CD4-positive, alpha-beta T cell treated with Interleukin-21 for 1 hour (primary cell): Measurements from ENCODE around the gene DDX23.
"Not testable (repeated sequence)": the region's sequence is repeated elsewhere in the genome, so short reads cannot be mapped to it uniquely, and the experiment has no call there.

Experiments
- DNase-seq: peaks from one replicate; pipeline ENCODE4 v3.0.0-alpha.2; 2020

The DDX23 gene

DNA sequence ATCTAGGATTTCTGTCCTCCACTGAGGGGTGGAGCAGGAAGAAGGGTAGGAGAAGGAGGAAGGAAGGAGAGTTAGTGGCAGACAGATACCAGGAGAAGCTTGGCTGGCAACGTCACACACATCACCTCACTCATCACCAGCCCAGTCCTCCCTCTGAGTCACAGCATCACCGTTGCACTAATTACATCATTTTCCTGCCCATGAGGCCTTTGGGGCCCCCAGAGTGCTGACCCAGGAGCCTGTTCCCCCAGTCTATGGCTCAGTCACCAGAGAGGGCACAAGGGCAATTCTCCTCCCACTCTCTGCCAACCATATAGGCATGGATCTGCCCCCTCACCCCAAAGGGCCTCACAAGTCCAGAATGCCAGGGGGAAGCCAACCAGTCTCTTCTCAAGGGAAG is 9.1 kb upstream of the DDX23 start:
- DNase-seq, result no peak

DNA sequence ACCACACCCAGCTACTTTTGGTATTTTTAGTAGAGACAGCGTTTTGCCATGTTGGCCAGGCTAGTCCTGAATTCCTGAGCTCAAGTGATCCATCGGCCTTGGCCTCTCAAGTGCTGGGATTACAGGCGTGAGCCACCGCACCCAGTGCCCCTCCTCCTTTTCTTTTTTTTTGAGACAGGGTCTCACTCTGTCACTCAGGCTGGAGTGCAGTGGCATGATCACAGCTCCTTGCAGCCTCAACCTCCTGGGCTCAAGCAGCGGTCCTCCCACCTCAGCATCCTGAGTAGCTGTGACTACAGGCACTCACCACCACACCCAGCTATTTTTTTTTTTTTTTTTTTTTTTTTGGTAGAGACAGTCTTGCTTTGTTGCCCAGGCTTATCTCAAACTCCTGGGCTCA is 8.3 kb upstream of the DDX23 start:
- DNase-seq, result not testable (repeated sequence)

DNA sequence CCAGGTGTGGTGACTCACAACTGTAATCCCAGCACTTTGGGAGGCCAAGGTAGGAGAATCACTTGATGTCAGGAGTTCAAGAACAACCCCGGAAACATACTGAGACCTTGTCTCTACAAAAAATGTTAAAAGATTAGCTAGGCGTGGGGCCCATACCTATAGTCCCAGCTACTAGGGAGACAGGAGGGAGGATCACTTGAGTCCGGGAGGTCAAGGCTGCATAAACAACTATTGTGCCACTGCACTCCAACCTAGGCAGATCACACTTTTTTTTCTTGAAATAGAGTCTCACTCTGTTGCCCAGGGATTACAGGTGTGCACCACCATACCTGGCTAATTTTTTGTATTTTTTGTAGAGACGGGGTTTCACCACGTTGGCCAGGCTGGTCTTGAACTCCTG is 7.6 kb upstream of the DDX23 start:
- DNase-seq, result no peak

DNA sequence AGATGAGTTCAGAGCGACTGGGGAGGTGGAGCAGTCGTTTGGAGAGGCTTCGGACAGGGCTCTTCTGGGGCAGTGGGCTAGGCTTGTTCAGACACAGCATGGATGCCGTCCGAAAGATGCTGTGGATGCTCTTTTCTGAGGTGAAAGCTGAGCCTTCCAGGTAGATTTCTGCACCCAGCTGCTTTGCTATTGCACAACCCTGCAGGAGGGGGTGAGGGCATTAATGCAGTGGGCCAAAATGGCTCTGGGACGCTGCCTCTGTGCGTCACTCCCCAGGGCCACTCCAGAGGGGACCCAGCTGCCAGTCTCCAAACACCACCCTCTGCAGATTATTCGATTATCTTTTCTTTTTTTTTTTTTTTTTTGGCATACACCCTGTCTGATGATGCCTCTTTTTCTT is 6.1 kb upstream of the DDX23 start:
- DNase-seq, result no peak

DNA sequence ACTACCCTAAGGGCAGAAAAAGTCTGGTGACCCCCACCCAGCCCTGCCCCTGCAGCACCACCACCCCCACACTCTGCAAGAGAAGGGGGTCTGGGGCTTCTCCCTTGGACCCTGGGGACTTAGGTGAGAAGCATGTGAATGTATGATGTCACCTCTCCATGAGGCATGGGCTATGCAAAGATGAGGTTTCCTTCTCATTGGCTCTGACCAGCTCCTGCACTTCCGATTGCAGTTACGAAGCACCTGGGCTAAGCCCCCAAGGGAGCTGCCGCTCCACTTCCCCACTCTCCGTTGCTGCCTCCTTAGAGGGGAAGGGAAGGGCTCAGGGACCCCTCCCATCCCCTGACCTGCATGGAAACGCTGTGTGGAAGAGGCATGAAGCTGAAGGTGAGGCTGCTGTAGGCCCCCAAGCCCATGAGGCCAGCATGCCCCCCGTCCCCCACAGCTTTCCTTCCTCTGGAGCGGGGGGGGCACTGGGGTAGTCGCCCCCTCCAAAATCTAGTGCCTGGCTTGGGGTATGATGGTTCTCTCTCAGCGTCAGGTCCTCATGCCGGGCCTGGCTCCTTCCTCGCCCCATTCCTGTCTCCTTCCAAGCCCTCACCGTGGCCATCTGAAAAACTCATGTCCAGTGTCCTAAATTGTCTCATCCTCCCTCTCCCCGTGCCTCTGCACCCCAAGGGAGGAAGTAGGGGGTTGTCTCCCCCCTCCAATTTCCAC is 5.5 kb upstream of the DDX23 start:
- no peak for DNase-seq

DNA sequence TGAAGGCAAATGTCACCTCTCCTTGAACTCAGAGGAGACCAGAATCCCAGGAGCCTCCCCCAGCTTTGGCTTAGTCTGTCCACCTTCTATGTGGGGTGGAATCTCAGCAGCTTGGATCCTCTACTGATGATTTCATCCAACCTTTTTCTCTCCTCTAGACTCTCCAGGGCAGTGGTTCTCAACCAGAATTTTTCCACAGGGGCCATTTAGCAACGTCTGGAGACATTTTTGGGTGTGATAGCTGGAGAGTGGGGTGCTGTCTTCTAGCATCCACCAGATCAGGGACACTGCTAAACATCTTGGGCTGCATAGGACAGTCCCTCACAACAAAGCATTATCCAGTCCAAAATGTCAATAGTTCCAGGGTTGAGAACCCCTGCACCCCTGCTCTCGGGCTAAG is 4.4 kb upstream of the DDX23 start:
- no peak for DNase-seq

DNA sequence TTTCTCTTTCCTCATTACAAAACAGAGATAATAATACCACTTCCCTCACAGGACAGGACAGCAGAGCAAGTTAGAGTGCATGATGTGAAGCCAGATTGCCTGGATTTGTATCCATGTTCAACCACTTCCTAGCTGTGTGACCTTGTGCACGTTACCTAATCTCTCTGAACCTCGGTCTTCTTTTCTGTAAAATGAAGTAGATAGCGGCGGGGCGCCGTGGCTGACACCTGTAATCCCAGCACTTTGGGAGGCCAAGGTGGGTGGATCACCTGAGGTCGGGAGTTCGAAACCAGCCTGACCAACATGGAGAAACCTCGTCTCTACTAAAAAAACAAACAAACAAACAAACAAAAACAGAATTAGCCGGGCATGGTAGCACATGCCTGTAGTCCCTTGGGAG is 3.0 kb upstream of the DDX23 start:
- DNase-seq, result not testable (repeated sequence)

DNA sequence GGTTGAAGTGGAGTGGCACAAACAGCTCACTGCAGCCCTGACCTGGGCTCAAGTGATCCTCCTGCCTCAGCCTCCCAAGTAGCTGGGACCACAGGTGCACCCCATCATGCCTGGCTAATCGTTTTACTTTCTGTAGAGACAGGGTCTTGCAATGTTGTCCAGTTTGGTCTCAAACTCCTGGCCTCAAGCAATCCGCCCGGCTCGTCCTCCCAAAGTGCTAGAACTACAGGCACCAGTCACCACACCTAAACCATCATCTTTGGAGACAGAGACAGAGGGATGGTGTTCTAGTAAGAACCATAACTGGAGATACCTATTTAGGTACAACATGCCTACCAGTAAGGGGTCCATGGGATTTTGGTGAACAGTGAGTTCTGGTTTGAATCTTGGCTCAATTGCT is 2.5 kb upstream of the DDX23 start:
- no peak for DNase-seq

DNA sequence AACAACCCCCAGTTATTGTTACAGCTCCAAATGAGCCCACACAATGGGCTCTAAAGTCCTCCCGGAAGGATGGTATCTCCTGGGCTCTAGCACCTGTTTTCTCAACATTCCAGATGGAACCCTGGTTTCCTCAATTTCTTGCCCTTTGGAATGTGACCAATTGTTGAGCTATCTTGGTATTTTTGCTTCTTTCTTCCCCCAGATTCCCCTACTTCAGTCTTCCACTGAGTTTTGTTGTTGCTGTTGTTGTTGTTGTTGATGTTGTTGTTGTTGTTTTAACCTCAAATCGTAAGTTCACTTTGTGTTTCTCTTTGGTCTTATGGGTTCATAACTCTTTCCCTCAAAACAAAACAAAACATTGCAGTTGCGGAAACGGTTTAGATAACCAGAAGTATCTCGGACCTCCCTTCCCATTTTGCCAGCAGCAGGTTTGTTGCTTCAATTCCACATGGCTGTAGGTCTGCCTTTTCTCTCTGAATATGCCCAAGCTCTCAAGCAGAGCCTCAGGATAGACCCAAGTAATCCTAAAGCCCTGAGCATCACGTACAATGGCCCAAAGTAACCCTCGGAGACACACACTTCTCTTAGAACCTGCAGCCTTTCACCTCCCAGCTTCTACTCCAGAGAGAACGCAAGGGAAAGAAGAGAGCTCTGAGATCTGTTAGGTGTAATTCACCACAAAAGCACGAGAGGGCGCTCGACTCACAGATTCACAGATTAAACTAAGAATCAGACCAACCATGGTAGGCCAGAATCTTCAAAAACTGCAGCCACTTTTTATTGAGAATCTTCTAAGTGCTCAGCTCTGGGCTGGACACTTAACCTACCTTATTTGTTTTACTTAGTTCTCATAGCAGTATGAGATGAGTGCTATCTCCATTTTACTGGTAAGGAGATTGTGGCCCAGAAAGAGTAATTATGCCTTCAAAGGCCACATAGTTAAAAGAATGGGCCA is 1.0 kb upstream of the DDX23 start:
- peak; percentile 92 for DNase-seq

DNA sequence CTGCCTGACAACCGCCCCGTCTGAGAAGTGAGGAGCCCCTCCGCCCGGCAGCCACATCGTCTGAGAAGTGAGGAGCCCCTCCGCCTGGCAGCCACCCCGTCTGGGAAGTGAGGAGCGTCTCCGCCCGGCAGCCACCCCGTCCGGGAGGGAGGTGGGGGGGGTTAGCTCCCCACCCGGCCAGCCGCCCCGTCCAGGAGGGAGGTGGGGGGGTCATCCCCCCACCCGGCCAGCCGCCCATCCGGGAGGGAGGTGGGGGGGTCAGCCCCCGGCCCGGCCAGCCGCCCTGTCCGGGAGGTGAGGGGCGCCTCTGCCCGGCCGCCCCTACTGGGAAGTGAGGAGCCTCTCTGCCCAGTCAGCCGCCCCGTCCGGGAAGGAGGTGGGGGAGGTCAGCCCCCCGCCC is 9.9 kb downstream of the DDX23 start:
- not testable (repeated sequence) for DNase-seq

DNA sequence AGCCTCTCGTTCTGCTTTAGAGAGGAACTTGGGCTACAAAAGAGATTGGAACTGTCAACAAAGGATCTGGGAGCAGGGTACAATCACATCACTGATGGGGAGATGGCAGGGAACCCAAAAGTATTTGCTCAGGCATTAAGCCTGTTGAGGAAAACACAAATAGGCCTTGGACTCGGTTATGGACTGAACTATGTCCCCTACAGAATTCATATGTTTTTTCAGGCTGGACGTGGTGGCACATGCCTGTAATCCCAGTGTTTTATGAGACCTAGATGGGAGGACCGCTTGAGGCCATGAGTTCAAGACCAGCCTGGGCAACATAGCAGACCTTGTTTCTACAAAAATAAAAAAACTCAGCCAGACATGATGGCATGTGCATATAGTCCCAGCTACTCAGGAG is 13.9 kb downstream of the DDX23 start:
- no peak for DNase-seq

DNA sequence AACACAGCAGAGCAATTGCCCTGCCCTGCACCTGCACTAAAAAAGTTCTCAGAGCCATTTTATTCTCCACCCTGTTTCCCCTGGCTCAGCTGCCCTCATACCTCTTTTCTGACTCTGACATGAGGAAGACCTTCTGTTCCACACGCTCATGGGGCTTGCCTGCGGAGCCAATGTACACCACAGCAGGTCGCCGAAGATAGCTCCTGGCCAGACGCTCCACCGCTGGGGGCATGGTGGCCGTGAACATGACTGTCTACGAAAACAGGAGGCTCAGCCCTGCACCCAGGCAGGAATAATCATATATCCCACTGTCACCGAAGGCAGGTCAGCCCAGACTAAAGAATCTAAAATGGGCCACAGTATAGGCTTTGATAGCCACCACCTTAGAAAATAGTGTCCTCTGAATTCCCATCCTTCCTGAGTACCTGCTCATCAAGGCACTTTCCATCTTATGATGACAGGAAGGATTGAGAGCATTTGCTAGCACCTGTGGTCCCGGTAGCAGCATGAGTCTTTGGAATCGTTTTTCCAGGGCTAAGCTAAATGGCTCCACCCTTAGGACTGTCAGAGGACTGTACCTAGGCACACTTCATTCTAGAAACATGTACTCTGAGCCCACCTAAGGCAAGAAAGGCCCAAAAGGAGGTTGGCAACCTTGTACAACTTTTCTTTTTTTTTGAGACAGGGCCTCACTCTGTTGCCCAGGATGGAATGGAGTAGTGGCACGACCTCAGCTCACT is 19.5 kb downstream of the DDX23 start:
- DNase-seq, result no peak

DNA sequence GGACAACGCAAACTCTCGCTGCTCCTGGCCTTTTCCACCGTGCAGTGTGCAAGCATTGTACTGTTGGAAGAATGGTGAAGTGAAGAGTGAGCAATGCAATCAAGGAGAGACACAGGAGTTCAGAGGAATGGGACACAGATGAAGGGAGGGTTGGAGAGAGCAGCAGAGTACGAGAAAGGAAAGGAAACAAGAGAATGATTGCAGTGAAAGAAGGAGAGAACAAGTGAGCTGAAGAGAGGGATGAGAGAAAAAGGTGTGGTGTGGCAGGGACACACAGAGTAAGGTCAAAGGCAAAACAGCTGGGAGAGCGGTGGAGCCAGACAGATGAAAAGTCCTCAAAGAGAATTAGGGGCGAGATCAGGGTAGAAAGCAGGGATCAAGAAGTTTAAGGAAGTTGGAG is 20.7 kb downstream of the DDX23 start:
- no peak for DNase-seq

DNA sequence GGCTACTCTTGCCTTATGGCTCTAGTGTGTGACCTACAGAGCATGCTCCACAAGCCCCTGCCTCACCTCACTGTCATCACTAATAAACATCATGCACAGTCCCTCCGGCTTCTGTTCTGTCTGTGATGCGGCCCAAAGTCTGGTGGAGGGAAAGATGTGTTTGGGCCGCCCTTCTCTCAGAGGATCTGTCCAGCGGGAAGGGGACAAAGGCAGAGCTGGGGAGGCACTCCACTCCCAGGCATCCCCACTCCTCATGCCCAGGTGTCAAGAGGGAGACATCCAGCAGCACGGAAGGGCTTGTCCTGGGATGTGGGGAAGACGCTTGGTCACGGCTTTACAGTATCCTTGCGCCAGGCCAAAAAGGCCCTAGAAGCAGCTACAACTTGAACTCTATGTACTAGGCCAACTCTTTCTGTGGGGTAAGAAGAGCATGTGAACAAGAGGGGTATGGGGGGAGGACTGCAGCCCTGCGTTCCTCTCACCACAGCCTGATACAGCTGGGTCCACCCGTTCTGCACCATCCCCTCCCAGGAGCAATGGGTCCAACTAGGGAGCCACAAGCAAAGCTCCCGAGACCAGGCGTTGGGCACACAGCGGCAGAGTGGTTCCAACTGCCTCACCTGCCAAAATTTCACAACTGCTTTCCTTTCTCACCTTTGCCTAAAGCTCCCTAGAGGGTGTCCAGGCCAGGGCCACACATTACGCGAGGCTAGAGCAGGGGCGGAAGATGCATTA is 23.0 kb downstream of the DDX23 start:
- no peak for DNase-seq

DNA sequence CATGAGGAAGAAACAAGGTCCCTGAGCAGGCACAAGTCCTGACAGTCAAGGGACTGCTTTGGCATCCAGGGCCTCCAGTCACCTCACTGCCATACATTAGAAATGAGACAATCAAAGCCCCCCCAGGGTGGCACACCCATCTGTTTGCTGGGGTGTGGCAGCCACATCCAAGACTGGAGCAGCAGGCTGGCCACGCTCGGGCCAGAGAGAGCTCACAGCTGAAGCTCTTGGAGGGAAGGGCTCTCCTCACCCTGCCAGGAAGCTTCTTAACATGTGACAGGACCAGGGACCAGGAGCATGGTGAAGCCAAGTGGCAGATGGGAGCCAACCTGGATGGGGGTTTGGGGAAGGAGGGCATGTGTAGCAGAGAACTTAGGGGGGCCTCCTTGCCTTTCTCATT is 23.7 kb downstream of the DDX23 start:
- no peak for DNase-seq

DNA sequence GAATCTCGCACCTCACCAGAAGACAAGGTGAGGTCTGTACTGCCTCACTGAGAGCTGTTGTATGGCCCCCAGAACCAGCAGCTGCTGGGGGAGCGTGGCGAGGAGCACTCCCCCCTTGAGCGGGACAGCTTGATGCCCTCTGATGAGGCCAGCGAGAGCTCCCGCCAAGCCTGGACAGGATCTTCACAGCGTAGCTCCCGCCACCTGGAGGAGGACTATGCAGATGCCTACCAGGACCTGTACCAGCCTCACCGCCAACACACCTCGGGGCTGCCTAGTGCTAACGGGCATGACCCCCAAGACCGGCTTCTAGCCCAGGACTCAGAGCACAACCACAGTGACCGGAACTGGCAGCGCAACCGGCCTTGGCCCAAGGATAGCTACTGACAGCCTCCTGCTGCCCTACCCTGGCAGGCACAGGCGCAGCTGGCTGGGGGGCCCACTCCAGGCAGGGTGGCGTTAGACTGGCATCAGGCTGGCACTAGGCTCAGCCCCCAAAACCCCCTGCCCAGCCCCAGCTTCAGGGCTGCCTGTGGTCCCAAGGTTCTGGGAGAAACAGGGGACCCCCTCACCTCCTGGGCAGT is 24.4 kb downstream of the DDX23 start:
- no peak for DNase-seq

DNA sequence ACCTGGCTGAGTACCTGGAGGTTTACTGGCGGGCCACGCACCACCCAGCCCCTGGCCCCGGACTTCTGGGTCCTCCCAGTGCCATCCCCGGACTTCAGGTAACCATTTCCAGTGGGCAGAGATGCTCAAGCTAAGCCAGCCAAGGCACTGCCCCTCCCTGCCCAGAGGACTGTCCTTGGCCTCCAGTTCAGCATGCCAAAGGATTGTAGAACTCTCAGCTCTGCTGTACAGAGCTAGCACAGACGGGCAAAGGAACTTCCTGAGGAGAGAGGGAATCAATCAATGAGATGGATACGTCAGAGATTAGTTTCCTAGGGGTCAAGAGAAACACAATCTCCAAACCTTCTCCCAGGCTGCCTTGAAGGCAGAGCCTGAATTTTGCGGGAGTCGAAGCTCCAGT is 24.9 kb downstream of the DDX23 start:
- no peak for DNase-seq

DNA sequence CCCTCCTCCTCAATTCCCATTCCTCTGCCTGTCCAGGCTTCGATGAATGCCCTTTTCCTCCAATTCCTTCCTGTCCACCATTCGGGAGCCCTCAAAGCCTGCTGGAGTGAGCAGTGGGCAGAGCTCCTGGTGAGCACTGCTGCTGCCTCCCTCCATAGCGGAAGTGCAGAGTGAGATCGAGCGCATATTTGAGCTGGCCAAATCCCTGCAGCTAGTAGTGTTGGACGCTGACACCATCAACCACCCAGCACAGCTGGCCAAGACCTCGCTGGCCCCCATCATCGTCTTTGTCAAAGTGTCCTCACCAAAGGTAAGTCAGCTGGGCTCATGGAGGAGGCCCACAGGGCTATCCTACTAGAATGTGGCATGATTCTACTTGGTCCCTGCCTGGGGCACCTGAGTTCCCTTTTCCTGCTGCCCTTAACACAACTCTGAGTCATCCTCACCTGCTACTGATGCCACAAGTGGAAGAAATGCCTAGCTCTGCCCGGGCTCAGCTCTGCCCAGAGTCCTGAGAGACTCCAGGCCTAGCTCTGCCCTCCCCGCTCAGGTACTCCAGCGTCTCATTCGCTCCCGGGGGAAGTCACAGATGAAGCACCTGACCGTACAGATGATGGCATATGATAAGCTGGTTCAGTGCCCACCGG is 25.6 kb downstream of the DDX23 start:
- no peak for DNase-seq

DNA sequence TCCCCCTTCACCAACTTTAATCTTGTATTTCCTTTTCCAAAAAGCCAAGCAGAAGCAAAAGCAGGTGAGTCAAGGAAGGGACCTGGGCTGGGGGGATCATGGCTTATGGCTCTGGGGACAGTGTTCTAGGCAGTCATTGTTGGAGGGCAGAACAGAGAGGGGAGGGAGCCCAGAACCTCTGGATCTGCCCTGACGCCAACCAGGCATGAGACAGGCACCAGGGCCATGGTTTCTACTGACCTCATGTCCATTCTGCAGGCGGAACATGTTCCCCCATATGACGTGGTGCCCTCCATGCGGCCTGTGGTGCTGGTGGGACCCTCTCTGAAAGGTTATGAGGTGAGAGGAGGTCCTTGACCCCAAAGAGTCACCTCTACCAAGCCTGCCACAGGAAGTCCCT is 27.1 kb downstream of the DDX23 start:
- no peak for DNase-seq

DNA sequence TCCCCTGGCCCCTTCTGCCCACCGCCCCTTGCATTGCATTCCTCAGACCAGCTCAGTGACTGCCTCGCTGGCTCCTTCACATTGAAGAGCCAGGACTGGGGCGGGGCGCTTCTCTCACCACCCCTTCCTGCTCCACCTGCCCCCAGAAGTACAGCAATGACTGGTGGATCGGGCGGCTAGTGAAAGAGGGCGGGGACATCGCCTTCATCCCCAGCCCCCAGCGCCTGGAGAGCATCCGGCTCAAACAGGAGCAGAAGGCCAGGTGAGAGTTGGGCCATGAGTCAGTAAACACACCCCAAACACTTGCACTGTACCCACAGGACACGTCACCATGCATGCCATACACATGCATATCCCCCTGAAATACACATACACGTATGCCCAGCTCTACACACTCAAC is 27.9 kb downstream of the DDX23 start:
- DNase-seq, result peak; percentile 29

DNA sequence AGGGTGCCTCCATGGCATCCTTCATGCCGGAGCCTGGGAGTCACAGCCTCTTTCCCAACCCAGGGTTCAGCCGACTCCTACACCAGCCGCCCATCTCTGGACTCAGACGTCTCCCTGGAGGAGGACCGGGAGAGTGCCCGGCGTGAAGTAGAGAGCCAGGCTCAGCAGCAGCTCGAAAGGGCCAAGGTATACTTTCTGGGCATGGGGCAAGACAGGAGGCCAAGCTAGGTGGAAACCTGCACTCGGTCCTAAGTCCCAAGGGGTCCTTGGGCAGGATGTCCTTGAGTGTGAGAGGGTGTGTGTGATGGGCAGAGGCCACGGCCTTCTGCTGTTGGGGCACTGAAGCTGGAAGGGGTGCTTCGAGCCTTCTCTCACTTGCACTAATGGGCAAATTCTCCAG is 28.7 kb downstream of the DDX23 start:
- DNase-seq, result no peak

DNA sequence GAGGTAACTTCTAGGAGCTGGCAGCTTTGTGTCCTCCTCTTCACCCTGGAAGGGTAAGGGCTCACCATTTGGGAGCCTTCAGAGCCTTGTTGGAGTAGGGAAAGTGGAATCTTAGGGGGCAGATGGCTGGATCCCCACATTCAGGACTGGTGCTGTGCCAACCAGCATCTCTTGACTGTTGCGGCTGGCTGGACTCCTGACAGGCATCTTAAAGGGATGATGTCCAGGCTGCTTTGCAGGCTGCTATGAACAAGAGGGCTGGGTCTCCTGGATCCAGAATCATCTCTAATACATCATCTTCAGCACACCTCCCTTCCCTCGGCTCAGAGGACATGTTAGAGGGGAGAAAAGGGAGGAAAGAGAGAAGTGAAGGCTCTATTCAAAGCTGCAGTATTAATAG is 29.3 kb downstream of the DDX23 start:
- DNase-seq, result no peak
